Stimulated activated CD4-positive, alpha-beta T cell treated with anti-CD3 and anti-CD28 coated beads, Interleukin-4, amount 100 ng/mL, for 1 hour (primary cell): ENCODE data around the gene OAS3.
"Not testable (repeated sequence)": the region's sequence is repeated elsewhere in the genome, so short reads cannot be mapped to it uniquely, and the experiment has no call there.

Experiments
- DNase-seq: peaks from one replicate; pipeline ENCODE4 v3.0.0-alpha.2; 2020

Gene OAS3

GRCh38 chr12:112987561-112987960 is 49.3 kb downstream of the OAS3 start:
- no peak for DNase-seq

- DNase-seq: peak; percentile 9
Observed at GRCh38 chr12:112988224-112988623, 50.0 kb downstream of the OAS3 start.

GRCh38 chr12:112988823-112989385 is 50.6 kb downstream of the OAS3 start:
- not testable (repeated sequence) for DNase-seq

- DNase-seq: no peak
Observed at GRCh38 chr12:112989806-112990205, 51.5 kb downstream of the OAS3 start.

- peak; percentile 59 for DNase-seq
Observed at GRCh38 chr12:112992541-112993398, 54.5 kb downstream of the OAS3 start.

GRCh38 chr12:112995008-112995407 is 56.7 kb downstream of the OAS3 start:
- DNase-seq: no peak

- DNase-seq: no peak
Observed at GRCh38 chr12:112996501-112996900, 58.2 kb downstream of the OAS3 start.

- DNase-seq: no peak
Observed at GRCh38 chr12:112997506-112997905, 59.2 kb downstream of the OAS3 start.

GRCh38 chr12:112998987-112999767 is 60.9 kb downstream of the OAS3 start:
- DNase-seq: no peak

GRCh38 chr12:113000433-113000832 is 62.2 kb downstream of the OAS3 start:
- DNase-seq: no peak

GRCh38 chr12:113002155-113002554 is 63.9 kb downstream of the OAS3 start:
- no peak for DNase-seq

- no peak for DNase-seq
Observed at GRCh38 chr12:113002676-113003075, 64.4 kb downstream of the OAS3 start.

GRCh38 chr12:113003636-113004035 is 65.4 kb downstream of the OAS3 start:
- no peak for DNase-seq

- DNase-seq: no peak
Observed at GRCh38 chr12:113005762-113006161, 67.5 kb downstream of the OAS3 start.

GRCh38 chr12:113006206-113006605 is 67.9 kb downstream of the OAS3 start:
- DNase-seq: no peak

- no peak for DNase-seq
Observed at GRCh38 chr12:113006641-113007040, 68.4 kb downstream of the OAS3 start.

GRCh38 chr12:113007166-113007565 is 68.9 kb downstream of the OAS3 start:
- no peak for DNase-seq

- DNase-seq: no peak
Observed at GRCh38 chr12:113010701-113011100, 72.4 kb downstream of the OAS3 start.

- no peak for DNase-seq
Observed at GRCh38 chr12:113014565-113014964, 76.3 kb downstream of the OAS3 start.

- DNase-seq: no peak
Observed at GRCh38 chr12:113016796-113017195, 78.5 kb downstream of the OAS3 start.

- no peak for DNase-seq
Observed at GRCh38 chr12:113019025-113019424, 80.8 kb downstream of the OAS3 start.

GRCh38 chr12:113021500-113021899 is 83.2 kb downstream of the OAS3 start:
- no peak for DNase-seq
